H9 (cell line): Measurements from ENCODE around the gene SERTAD2. TPM values are rescaled to one million over a fixed set of nuclear protein-coding genes. Genes with fewer than 3 reads are reported as not detected.

Experiments used
- DNase-seq: peaks from one replicate; pipeline ENCODE4 v3.0.0-alpha.2; 2017
- H2AFZ ChIP-seq: one replicate; pipeline ENCODE4 v1.6.1; 2013; ENCODE audit warnings: mild to moderate bottlenecking, low read length, control low read depth, moderate library complexity
- H2AK5ac ChIP-seq: 2 replicates; pipeline ENCODE4 v1.6.1; 2013; ENCODE audit warnings: low read length, control low read depth, mixed read lengths; ENCODE audit not compliant: insufficient read length
- H2BK120ac ChIP-seq: one replicate; pipeline ENCODE4 v1.6.1; 2013; ENCODE audit warnings: low read depth, mild to moderate bottlenecking, low read length, control low read depth, inconsistent platforms; ENCODE audit not compliant: poor library complexity, severe bottlenecking
- H2BK12ac ChIP-seq: 2 replicates; pipeline ENCODE4 v1.6.1; 2013; ENCODE audit warnings: low read length, control low read depth, mixed read lengths, low read depth; ENCODE audit not compliant: insufficient read length
- H2BK15ac ChIP-seq: 2 replicates; pipeline ENCODE4 v1.6.1; 2013; ENCODE audit warnings: low read depth, low read length, control low read depth
- H2BK20ac ChIP-seq: one replicate; pipeline ENCODE4 v1.6.1; 2013; ENCODE audit warnings: low read depth, mild to moderate bottlenecking, low read length, control low read depth, inconsistent platforms; ENCODE audit not compliant: poor library complexity, severe bottlenecking
- H2BK5ac ChIP-seq: 2 replicates; pipeline ENCODE4 v1.6.1; 2013; ENCODE audit warnings: low read length, control low read depth, mixed read lengths; ENCODE audit not compliant: insufficient read length
- H3K14ac ChIP-seq: 2 replicates; pipeline ENCODE4 v1.6.1; 2013; ENCODE audit warnings: low read length, control low read depth; ENCODE audit not compliant: insufficient read depth
- H3K18ac ChIP-seq: 2 replicates; pipeline ENCODE4 v1.6.1; 2013; ENCODE audit warnings: low read depth, mild to moderate bottlenecking, mixed read lengths, low read length, control low read depth; ENCODE audit not compliant: insufficient read length
- H3K23ac ChIP-seq: 2 replicates; pipeline ENCODE4 v1.6.1; 2013; ENCODE audit warnings: low read length, control low read depth, mixed read lengths, low read depth; ENCODE audit not compliant: insufficient read length
- H3K23me2 ChIP-seq: 2 replicates; pipeline ENCODE4 v1.6.1; 2013; ENCODE audit warnings: low read depth, mild to moderate bottlenecking, mixed read lengths, low read length, control low read depth; ENCODE audit not compliant: insufficient read length, poor library complexity, severe bottlenecking
- H3K27ac ChIP-seq: 2 replicates; pipeline ENCODE4 v1.5.1; 2013; ENCODE audit warnings: low read length, control low read depth, mixed read lengths, low read depth; ENCODE audit not compliant: insufficient read length
- H3K27me3 ChIP-seq: 2 replicates; pipeline ENCODE4 v1.6.1; 2013; ENCODE audit warnings: low read length, control low read depth, inconsistent platforms; ENCODE audit not compliant: insufficient read depth
- H3K4ac ChIP-seq: 2 replicates; pipeline ENCODE4 v1.6.1; 2013; ENCODE audit warnings: low read depth, mild to moderate bottlenecking, control low read depth, inconsistent platforms, low read length, moderate library complexity
- H3K4me1 ChIP-seq: 2 replicates; pipeline ENCODE4 v1.6.1; 2013; ENCODE audit warnings: low read length, control low read depth, inconsistent platforms; ENCODE audit not compliant: insufficient read depth
- H3K4me2 ChIP-seq: 2 replicates; pipeline ENCODE4 v1.6.1; 2013; ENCODE audit warnings: low read length, control low read depth, mixed read lengths; ENCODE audit not compliant: insufficient read length, insufficient read depth
- H3K56ac ChIP-seq: 2 replicates; pipeline ENCODE4 v1.6.1; 2013; ENCODE audit warnings: low read depth, mild to moderate bottlenecking, mixed read lengths, low read length, control low read depth; ENCODE audit not compliant: insufficient read length
- H3K79me1 ChIP-seq: 2 replicates; pipeline ENCODE4 v1.6.1; 2013; ENCODE audit warnings: low read depth, mild to moderate bottlenecking, moderate library complexity, low read length, control low read depth, inconsistent platforms; ENCODE audit not compliant: insufficient read depth, poor library complexity, severe bottlenecking
- H3K79me2 ChIP-seq: 2 replicates; pipeline ENCODE4 v1.6.1; 2013; ENCODE audit warnings: low read length, control low read depth, inconsistent platforms; ENCODE audit not compliant: insufficient read depth
- H3K9ac ChIP-seq: 2 replicates; pipeline ENCODE4 v1.6.1; 2013; ENCODE audit warnings: low read length, control low read depth, mixed read lengths; ENCODE audit not compliant: insufficient read length; ENCODE audit errors: extremely low read depth
- H3K9me3 ChIP-seq: one replicate; pipeline ENCODE4 v1.6.1; 2013; ENCODE audit warnings: low read depth, low read length, inconsistent platforms; ENCODE audit not compliant: control insufficient read depth
- H3T11ph ChIP-seq: one replicate; pipeline ENCODE4 v1.6.1; 2013; ENCODE audit warnings: mild to moderate bottlenecking, low read length, control low read depth, inconsistent platforms
- H4K20me1 ChIP-seq: one replicate; pipeline ENCODE4 v1.6.1; 2013; ENCODE audit not compliant: control insufficient read depth, insufficient read length, insufficient read depth
- H4K5ac ChIP-seq: 2 replicates; pipeline ENCODE4 v1.6.1; 2013; ENCODE audit warnings: low read depth, mild to moderate bottlenecking, mixed read lengths, low read length, control low read depth; ENCODE audit not compliant: insufficient read length
- H4K8ac ChIP-seq: replicated peaks from 2 replicates; pipeline ENCODE4 v1.6.1; 2013; ENCODE audit warnings: low read length, control low read depth, mixed read lengths, low read depth; ENCODE audit not compliant: insufficient read length
- H4K91ac ChIP-seq: 2 replicates; pipeline ENCODE4 v1.6.1; 2013; ENCODE audit warnings: low read depth, mild to moderate bottlenecking, moderate library complexity, mixed read lengths, low read length, control low read depth; ENCODE audit not compliant: insufficient read length
- H3K27ac Mint-ChIP-seq, 3 experiments: 2 replicates in 2 of 3; 3 replicates in 1 of 3; pipeline ENCODE4 v1.8.0; 2020 to 2021; ENCODE audit warnings: mixed read lengths in 3 of 3, mild to moderate bottlenecking in 1 of 3, moderate library complexity in 1 of 3
- H3K27me3 Mint-ChIP-seq: 2 replicates; pipeline ENCODE4 v1.8.0; 2021; ENCODE audit warnings: low read depth, mild to moderate bottlenecking, moderate library complexity, mixed read lengths
- H3K36me3 Mint-ChIP-seq, 3 experiments: 2 replicates in 2 of 3; 3 replicates in 1 of 3; pipeline ENCODE4 v1.8.0; 2020 to 2021; ENCODE audit warnings: low read depth in 3 of 3, mixed read lengths in 3 of 3; ENCODE audit not compliant: insufficient read depth in 1 of 3
- H3K4me1 Mint-ChIP-seq, 2 experiments: 2 replicates each; pipeline ENCODE4 v1.8.0; 2020; ENCODE audit warnings: mixed read lengths in 2 of 2
- H3K4me3 Mint-ChIP-seq, 2 experiments: 2 replicates in 1 of 2; 3 replicates in 1 of 2; pipeline ENCODE4 v1.8.0; 2020 to 2021; ENCODE audit warnings: mild to moderate bottlenecking in 2 of 2, mixed read lengths in 2 of 2, moderate library complexity in 1 of 2
- H3K9me3 Mint-ChIP-seq, 2 experiments: 2 replicates in 1 of 2; 3 replicates in 1 of 2; pipeline ENCODE4 v1.8.0; 2020; ENCODE audit warnings: mild to moderate bottlenecking in 2 of 2, mixed read lengths in 2 of 2, moderate library complexity in 1 of 2
- WGBS: extraction: QIAGEN DNeasy Blood & Tissue Kit; methylation state at CpG from one replicate; pipeline ENCODE4 v1.1.7; 2013; ENCODE audit warnings: missing lambda C conversion rate, low lambda C conversion rate, mixed read lengths; ENCODE audit not compliant: insufficient read length; ENCODE audit errors: extremely low coverage; 5-methylcytosine and 5-hydroxymethylcytosine counted together
- total RNA-seq: library from RNA; stranded (reverse); gene quantifications from 2 replicates; pipeline ENCODE4 v1.2.1, GENCODE V29; 2021
- TF ChIP-seq, protein P1 (sequence below): fragments of 200-600 bp; sonication (generic); conservative IDR thresholded peaks from 3 replicates; pipeline ENCODE4 v1.8.0; 2021; ENCODE audit warnings: antibody characterized with exemption, mild to moderate bottlenecking

The SERTAD2 gene
- total RNA-seq, 1 experiment from 2014 or later: 3.5 TPM

- Histone ChIP-seq H3K23me2 (no peaks in the 10 kb centered on the region), H3K27ac (no peak overlapping the region), H3K4me1 (no peaks in the 10 kb centered on the region; the same call in 1 of the 2 replicates), H3K27me3 (no peaks in the 10 kb centered on the region; the same call in 1 of the 2 replicates), H2BK120ac (no peak overlapping the region), H2BK20ac (no peak overlapping the region), H3T11ph (no peak overlapping the region), H3K56ac (no peak overlapping the region), H3K4ac (no peak overlapping the region), H2BK5ac (no peak overlapping the region), H2BK12ac (no peak overlapping the region), H3K4me2 (no peak overlapping the region), H2BK15ac (no peak overlapping the region), H3K23ac (no peak overlapping the region), H2AFZ (no peak overlapping the region), H2AK5ac (no peak overlapping the region), H4K20me1 (no peaks in the 10 kb centered on the region), H3K79me2 (no peaks in the 10 kb centered on the region), H3K14ac (no peak overlapping the region), H4K91ac (no peak overlapping the region), H4K8ac (no peak overlapping the region), H3K79me1 (no peaks in the 10 kb centered on the region), H3K9me3 (no peaks in the 10 kb centered on the region), H3K9ac (no peak overlapping the region), H3K18ac (no peak overlapping the region), H4K5ac (no peak overlapping the region)
- WGBS: no CpG with 5 or more reads among the region's 6 CpGs
- no peaks in the 10 kb centered on the region; a peak in 1 of 5 replicates for H3K9me3 Mint-ChIP-seq
- H3K4me3 Mint-ChIP-seq: no peak overlapping the region
- no peaks in the 10 kb centered on the region; the same call in 1 of the 2 replicates for H3K27me3 Mint-ChIP-seq
- H3K36me3 Mint-ChIP-seq: no peaks in the 10 kb centered on the region; a peak in 1 of 7 replicates
- peaks cover 15 to 19% of the 10 kb centered on the region in 2 experiments for H3K4me1 Mint-ChIP-seq
- DNase-seq: no peak
- H3K27ac Mint-ChIP-seq: no peak overlapping the region
- TF ChIP-seq, protein P1, sequence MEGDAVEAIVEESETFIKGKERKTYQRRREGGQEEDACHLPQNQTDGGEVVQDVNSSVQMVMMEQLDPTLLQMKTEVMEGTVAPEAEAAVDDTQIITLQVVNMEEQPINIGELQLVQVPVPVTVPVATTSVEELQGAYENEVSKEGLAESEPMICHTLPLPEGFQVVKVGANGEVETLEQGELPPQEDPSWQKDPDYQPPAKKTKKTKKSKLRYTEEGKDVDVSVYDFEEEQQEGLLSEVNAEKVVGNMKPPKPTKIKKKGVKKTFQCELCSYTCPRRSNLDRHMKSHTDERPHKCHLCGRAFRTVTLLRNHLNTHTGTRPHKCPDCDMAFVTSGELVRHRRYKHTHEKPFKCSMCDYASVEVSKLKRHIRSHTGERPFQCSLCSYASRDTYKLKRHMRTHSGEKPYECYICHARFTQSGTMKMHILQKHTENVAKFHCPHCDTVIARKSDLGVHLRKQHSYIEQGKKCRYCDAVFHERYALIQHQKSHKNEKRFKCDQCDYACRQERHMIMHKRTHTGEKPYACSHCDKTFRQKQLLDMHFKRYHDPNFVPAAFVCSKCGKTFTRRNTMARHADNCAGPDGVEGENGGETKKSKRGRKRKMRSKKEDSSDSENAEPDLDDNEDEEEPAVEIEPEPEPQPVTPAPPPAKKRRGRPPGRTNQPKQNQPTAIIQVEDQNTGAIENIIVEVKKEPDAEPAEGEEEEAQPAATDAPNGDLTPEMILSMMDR: no peak
Measured at GRCh38 chr2:64697297-64698176, 43.8 kb upstream of the SERTAD2 start.
